ENCODE data around the gene IPCEF1.

GRCh38 chr6:154257067-154257466, 99.5 kb downstream of the IPCEF1 start:
- TF ChIP-seq CTCF (IDR thresholded peaks at IDR 0.05; ENCODE audit: extremely low read depth in 1 of 2, insufficient read depth in 1 of 2, low read depth in 1 of 2, low read length in 2 of 2), result no peak
- no peak for TF ChIP-seq EZH2 (IDR thresholded peaks at IDR 0.05; ENCODE audit: borderline replicate concordance, low read depth, low read length, severe bottlenecking)
- no peak for TF ChIP-seq POLR2A (IDR thresholded peaks at IDR 0.05; ENCODE audit: low read depth, low read length)
- no peak for TF ChIP-seq POLR2AphosphoS5 (IDR thresholded peaks at IDR 0.05; ENCODE audit: insufficient read depth, low read depth, low read length)
- TF ChIP-seq JUN (IDR thresholded peaks at IDR 0.05; ENCODE audit: borderline replicate concordance, insufficient read depth, insufficient read length, low read depth), result no peak
- TF ChIP-seq, protein P1, sequence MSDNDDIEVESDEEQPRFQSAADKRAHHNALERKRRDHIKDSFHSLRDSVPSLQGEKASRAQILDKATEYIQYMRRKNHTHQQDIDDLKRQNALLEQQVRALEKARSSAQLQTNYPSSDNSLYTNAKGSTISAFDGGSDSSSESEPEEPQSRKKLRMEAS (IDR thresholded peaks at IDR 0.05; ENCODE audit: insufficient read depth, insufficient read length), result no peak
- TF ChIP-seq MYC (IDR thresholded peaks at IDR 0.05; ENCODE audit: low read depth, low read length), result no peak
